Ovary (tissue), 3 donors: ENCODE data around the gene CCDC185.

Experiments
- CTCF ChIP-seq, 3 donors: fragments of 450-650 bp in 2 of 3; fragments of 200-600 bp in 1 of 3; IDR thresholded peaks; one replicate each; pipeline versions ENCODE4 v1.5.1 to v1.8.0; 2016 to 2022; ENCODE audit warnings: antibody characterized with exemption in 3 of 3, mild to moderate bottlenecking in 1 of 3
- POLR2A ChIP-seq: fragments of 450-650 bp; IDR thresholded peaks from one replicate; pipeline ENCODE4 v1.6.1; 2017; ENCODE audit warnings: antibody characterized with exemption, mild to moderate bottlenecking, moderate library complexity
- donor health status: DM: no; HTN: no; CAD: no.

GRCh38 chr1:223343692-223344091 lies 49.5 kb upstream of the CCDC185 start:
- TF ChIP-seq CTCF (IDR thresholded peaks at IDR 0.05) (no peak), POLR2A (no peak)
